NCI-H69 (cell line): ENCODE data around the gene CSRNP2.
"Not testable (repeated sequence)": the region's sequence is repeated elsewhere in the genome, so short reads cannot be mapped to it uniquely, and the experiment has no call there.

ENCODE experiments used
- DNase-seq: peaks from one replicate; lab custom pipeline; 2025; lab: John Stamatoyannopoulos, UW

Gene CSRNP2

GRCh38 chr12:51078346-51078745, 5.0 kb downstream of the CSRNP2 start:
- DNase-seq = not testable (repeated sequence)

GRCh38 chr12:51077930-51078329, 5.5 kb downstream of the CSRNP2 start:
- no peak for DNase-seq

DNA sequence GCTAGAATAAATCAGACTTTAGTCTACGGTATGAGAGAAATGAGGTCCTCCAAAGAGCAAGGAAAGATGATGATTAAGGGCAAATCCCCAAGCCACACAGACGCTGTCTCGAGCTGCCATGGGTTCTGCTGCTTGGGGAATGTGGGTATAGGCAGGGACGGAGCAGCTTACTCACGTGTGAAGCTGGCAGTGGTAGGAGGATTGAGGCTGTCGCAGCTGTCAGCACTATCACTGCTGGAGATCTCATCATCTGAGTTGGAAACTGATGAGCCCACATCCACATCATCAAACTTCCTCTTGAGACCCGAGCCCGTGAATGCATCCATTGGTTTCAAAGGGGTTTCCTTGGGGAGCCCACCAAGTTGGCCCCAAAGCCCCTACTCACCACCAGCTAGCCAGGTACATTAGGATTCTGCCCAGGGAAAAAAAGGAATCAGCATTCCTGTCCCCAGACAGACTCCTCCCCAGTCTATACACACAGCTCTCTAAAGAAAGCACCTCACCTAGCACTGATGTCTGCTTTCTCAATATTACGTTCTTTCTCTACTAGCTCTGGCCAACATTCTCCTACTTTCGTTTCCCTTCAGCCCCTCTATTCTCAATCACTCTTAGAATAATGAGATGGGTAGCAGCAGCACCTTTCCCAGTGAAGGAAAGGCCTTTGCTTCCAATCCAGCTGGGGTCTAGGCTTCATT, 7.0 kb downstream of the CSRNP2 start:
- DNase-seq = no peak

- no peak for DNase-seq
Measured at GRCh38 chr12:51075390-51075789, 8.0 kb downstream of the CSRNP2 start.

DNA sequence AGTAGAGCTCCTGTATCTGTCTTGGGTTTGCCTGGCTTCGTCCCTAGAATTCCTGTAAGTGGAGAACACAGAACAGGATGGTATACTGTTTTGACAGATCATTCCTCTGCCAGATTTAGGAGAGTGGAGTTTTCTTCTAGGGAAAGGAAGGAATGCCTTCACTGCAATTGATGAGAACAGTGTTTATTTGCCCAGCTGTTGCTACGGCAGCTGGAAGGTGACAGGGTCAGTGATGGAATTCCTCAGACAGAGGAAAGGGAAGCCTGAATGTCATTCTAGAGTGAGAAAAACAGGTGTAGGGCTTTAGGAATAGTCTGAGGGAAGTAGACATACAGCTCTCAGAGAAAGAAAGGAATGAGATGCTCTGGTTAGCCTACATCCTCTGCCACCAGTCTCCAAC, 11.7 kb downstream of the CSRNP2 start:
- DNase-seq = no peak

- no peak for DNase-seq
Measured at GRCh38 chr12:51070004-51070403, 13.4 kb downstream of the CSRNP2 start.

DNA sequence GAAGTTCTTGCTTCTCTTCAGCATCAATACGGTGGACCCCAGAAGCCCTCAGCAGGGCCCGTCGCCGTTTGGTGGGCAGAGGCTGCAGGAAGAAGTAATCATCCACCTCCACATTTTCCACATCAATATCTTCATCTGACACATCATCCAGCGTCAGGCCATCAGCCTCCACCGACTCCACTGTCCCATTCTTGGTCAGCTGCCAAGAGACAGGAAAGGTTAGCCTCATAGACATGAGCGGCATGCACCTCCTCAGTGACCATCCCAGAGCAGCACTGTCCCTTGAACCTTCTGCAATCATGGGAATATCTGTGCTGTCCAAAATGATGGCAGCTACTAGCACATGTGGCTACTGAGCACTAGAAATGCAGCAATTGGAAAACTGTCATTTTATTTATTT, 15.6 kb downstream of the CSRNP2 start:
- no peak for DNase-seq

DNA sequence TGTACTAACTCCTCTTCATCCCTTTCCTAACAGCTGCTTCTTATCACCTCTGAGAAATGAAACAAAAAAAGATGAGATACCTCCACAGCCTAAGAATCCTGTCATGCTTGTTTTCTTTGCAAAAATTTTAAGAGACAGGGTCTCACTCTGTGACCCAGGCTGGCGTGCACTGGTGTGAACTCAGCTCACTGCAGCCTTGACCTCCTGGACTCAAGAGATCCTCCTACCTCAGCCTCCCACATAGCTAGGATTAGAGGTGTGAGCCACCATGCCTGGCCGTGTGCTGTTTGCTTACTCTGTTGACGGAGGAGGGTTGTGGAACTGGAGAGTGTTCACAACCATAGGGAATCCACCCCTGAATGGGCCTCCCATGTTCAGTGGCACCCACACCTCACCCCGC, 16.2 kb downstream of the CSRNP2 start:
- no peak for DNase-seq

GRCh38 chr12:51065530-51065929, 17.9 kb downstream of the CSRNP2 start:
- no peak for DNase-seq

DNA sequence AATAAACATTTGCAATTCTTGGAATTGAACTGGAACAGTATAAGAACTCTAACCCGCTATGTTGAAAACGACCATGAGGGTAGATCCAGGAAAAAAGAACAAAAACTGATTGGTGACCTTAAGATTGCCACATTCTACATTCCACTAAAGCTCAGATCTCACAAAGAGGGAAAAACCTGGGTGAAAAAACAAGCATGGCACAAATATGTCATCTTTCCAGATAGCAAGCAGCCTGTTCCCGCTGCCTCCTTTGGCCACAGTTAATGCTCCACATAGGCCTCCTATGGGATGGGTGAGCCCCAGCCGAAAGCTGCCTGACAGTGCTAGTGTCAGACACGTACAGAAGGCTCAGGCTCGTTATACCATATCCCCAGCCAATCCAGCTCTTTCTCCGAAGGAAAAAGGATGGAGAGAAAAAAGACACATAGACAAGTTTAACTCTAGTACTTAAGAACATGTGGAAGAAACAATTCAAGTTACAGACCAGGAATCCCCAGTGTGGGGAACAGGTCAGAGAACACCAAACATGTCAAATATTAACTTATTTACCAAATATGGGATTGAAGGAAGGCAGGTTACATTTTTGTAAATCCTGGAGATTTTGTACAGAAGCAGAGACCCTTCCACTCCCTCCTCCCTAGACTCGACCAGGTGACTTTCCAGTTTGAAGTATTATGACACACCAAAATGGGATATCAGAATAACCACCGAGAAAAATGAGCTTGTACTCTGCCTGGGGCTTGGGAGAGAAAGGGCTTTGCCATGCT, 20.6 kb downstream of the CSRNP2 start:
- DNase-seq = no peak

DNA sequence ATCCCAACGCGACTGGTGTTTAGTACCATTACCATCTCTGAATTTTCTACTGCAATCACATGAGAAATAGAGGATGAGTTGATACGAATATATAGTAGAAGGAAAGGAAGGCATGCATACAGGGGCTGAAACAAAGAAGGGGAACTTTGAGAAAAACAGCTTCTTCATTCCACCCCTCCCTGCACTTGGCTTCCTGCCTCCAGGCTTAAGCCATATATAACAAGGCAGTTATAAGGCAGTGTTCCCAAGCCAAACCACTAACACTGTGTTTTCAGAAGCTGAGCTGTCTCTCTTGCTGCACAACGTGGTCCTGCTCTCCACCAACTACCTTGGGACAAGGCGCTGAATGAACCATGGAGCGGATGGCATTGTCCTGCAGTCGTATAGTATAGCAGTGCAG, 24.3 kb downstream of the CSRNP2 start:
- no peak for DNase-seq

- DNase-seq = no peak
Measured at GRCh38 chr12:51056242-51056641, 27.2 kb downstream of the CSRNP2 start.

DNA sequence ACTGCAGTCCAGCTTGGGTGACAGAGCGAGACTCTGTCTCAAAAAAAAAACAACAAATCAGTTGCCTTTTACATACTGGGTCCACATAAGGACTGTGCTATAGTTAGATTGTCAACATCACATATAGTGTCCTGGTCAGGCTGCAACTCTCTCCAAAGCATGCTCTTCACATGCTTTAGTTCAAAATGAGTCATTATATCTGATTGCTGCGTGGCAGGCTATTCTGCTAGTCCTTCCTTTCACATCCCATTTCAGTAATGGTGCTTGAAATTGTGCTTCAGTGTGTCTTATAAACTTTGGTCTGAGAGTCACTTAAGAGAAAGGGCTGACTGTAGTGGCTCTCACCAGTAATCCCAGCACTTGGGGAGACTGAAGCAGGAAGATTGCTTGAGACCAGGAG, 28.3 kb downstream of the CSRNP2 start:
- no peak for DNase-seq

- DNase-seq = no peak
Measured at GRCh38 chr12:51051787-51052186, 31.6 kb downstream of the CSRNP2 start.

DNA sequence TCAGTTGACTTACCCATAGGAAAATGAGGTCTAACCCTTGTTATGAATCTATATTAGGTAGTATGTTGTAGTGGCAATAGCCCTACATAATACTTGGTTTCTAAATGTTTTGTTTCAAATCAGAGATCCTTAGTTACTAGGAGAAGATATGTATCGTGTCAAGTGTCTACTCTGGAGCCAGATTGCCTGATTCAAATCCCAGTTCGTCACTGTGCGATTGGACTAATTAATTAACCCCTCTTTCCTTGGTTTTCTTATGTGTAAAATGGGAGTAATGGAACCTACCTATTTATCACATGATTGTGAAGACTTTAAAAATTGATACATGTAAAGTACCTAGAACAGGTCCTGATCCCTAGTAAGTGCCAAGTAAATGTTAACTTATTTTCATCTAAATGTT, 33.9 kb downstream of the CSRNP2 start:
- no peak for DNase-seq

DNA sequence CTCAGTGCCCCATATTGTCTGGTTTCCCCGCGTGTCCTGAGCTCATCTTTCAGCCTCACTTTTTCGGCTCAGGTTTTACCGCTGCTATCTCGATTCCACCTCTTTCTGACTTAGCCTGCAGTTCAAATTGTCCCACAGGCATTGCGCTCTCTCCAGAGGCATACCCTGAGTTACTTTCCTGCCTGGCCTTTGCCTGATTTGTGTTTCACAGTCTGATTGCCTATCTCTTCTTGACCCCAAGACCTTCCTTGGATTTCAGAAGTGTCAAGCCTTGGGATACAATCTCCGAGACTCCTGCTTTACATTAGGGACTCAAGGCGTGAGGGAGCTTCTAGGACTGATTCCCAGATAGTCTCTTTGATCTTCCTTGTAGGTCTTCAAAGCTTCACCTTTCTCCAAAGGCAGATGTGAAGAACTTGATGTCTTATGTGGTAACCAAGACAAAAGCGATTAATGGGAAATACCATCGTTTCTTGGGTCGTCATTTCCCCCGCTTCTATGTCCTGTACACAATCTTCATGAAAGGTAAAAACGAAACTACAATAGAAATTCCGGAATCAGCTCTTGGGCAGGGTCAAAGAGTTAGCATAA, 34.6 kb downstream of the CSRNP2 start:
- DNase-seq = peak; percentile 49

DNA sequence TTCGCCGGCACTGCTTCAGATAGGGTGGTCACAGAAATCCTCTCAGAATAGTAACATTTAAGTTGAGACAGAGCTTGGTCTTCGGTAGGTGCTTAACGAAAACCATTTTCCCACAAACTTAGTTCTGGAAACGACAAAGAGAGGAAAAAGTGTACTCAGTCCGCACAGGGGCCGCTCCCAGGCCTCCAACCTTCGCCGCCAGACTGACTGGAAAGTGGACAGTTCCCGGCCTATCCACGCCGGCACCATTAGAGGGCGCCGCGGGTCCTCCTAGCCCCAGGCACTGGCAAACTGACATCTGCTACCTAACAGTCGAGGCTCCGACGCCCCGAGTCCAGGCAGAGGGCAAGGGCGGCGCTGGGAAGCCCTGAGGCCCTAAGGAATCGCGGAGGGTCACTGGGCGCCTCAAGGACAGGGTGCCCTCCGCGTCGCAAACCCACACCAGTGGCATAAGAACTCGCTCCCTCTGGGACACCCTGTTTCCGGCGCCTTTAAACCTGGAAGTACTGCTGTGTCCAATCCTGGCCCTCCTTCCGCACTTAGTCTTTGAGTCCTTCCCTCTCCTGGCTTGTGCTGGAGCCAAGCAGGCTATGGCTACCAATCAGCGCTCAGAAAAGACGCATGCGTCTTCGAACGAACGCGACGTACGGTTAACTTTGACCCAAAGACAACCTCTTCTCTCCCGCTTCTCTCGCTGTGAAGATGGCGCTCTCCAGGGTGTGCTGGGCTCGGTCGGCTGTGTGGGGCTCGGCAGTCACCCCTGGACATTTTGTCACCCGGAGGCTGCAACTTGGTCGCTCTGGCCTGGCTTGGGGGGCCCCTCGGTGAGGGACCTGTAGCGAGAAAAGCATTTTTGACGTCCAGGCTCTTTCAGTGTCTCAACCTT, 35.5 kb downstream of the CSRNP2 start, which contains the start of gene LETMD1:
Gene LETMD1 (plus strand): TSS at position 673 of the 886 bp plus-strand sequence. CDS start 30 bp downstream, at position 703.
- DNase-seq = peak; percentile 99

GRCh38 chr12:51036279-51036678, 47.1 kb downstream of the CSRNP2 start:
- no peak for DNase-seq

DNA sequence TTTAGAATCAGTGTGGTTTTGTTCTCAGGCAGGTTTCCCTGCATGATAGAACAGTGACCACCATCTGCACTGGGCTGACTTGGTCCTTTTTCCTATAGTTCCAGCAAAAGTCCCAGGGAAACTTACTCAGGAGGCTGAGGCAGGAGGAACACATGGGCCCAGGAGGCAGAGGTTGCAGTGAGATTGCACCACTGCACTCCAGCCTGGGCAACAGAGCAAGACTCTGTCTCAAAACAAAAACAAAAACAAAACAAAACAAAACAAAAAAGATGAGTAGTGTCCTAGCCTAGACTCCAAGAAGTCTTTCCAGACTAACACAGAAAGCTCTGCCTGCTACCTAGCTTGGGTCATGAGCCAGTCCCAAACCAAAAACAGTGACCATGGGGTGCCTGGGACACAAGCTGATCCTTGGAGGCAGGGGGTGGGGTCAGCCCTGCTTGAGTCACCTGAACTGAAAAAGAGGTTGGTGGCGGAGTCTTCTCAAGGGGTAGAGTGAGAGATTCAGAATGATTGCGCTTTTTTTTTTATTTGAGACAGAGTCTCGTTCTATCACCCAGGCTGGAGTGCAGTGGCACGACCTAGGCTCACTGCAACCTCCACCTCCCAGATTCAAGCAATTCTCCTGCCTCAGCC, 49.8 kb downstream of the CSRNP2 start:
- no peak for DNase-seq

GRCh38 chr12:51033048-51033447, 50.3 kb downstream of the CSRNP2 start:
- no peak for DNase-seq

- DNase-seq = no peak
Measured at GRCh38 chr12:51028813-51029150, 54.6 kb downstream of the CSRNP2 start.
